Measurements from ENCODE around the gene RPP14.

Gene RPP14

GRCh38 chr3:58355179-58355578 lies 49.1 kb downstream of the RPP14 start:
- DNase-seq (ENCODE audit: low read depth in 2 of 2), result no peak

- no peak for DNase-seq (ENCODE audit: low read depth in 2 of 2)
Measured at GRCh38 chr3:58356054-58356453, 50.0 kb downstream of the RPP14 start.

GRCh38 chr3:58357402-58357801 lies 51.4 kb downstream of the RPP14 start:
- DNase-seq (ENCODE audit: low read depth in 2 of 2), result no peak

- no peak for DNase-seq (ENCODE audit: low read depth in 2 of 2)
Measured at GRCh38 chr3:58358092-58358491, 52.0 kb downstream of the RPP14 start.

- no peak for DNase-seq (ENCODE audit: low read depth in 2 of 2)
Measured at GRCh38 chr3:58358808-58359207, 52.8 kb downstream of the RPP14 start.

GRCh38 chr3:58359621-58360020 lies 53.6 kb downstream of the RPP14 start:
- DNase-seq (ENCODE audit: low read depth in 2 of 2), result no peak

- DNase-seq (ENCODE audit: low read depth in 2 of 2), result no peak
Measured at GRCh38 chr3:58361866-58362265, 55.8 kb downstream of the RPP14 start.

GRCh38 chr3:58366699-58367098 lies 60.7 kb downstream of the RPP14 start:
- DNase-seq (ENCODE audit: low read depth in 2 of 2), result no peak

GRCh38 chr3:58369038-58369437 lies 63.0 kb downstream of the RPP14 start:
- DNase-seq (ENCODE audit: low read depth in 2 of 2), result no peak

Measured in stimulated activated CD8-positive, alpha-beta memory T cell treated with anti-CD3 and anti-CD28 coated beads, Interleukin-15, amount 100 ng/mL, for 48 hours (primary cell).